Left lobe of liver (tissue), 1 donor: ENCODE results near the gene OOSP1. TPM values are rescaled to one million over a fixed set of nuclear protein-coding genes. Genes with fewer than 3 reads are reported as not detected.

Experiments
- total RNA-seq: library from RNA; stranded (reverse); gene quantifications from one replicate; pipeline ENCODE4 v1.2.1, GENCODE V29; 2021
- donor health status: DM: no; HTN: yes; CAD: no.

The OOSP1 gene
- total RNA-seq, 1 donor from 2014 or later = not detected

Other genes with a start within 250 kb of the OOSP1 start
- not detected for gene OR10V1, start 224.6 kb upstream of the OOSP1 start, total RNA-seq
- 3.8 TPM for gene STX3, start 183.1 kb upstream of the OOSP1 start, total RNA-seq
- 34.3 TPM for gene MRPL16, start 127.7 kb upstream of the OOSP1 start, total RNA-seq
- gene CBLIF, start 92.9 kb upstream of the OOSP1 start, total RNA-seq = not detected
- 0.45 TPM for gene TCN1, start 71.9 kb upstream of the OOSP1 start, total RNA-seq
- gene OOSP3, start 59.6 kb upstream of the OOSP1 start, total RNA-seq = not detected
- gene OOSP4A, start 25.6 kb downstream of the OOSP1 start, total RNA-seq = not detected
- gene OOSP4B, start 78.7 kb downstream of the OOSP1 start, total RNA-seq = not detected
- gene OOSP2, start 102.0 kb downstream of the OOSP1 start, total RNA-seq = not detected
- 0.25 TPM for gene MS4A3, start 118.2 kb downstream of the OOSP1 start, total RNA-seq
- gene MS4A2, start 150.2 kb downstream of the OOSP1 start, total RNA-seq = 0.15 TPM
- gene MS4A6A, start 244.7 kb downstream of the OOSP1 start, total RNA-seq = 37.7 TPM